HG03175 (cell line): Measurements from ENCODE around the gene RNF114.
"Not testable (repeated sequence)": the region's sequence is repeated elsewhere in the genome, so short reads cannot be mapped to it uniquely, and the experiment has no call there.

Experiments used
- ATAC-seq: cut with Tn5 transposase; IDR thresholded peaks from one replicate; pipeline ENCODE4 v1.9.1; 2021; ENCODE audit warnings: mild to moderate bottlenecking, moderate library complexity; ENCODE audit not compliant: unreplicated experiment

Gene RNF114

DNA sequence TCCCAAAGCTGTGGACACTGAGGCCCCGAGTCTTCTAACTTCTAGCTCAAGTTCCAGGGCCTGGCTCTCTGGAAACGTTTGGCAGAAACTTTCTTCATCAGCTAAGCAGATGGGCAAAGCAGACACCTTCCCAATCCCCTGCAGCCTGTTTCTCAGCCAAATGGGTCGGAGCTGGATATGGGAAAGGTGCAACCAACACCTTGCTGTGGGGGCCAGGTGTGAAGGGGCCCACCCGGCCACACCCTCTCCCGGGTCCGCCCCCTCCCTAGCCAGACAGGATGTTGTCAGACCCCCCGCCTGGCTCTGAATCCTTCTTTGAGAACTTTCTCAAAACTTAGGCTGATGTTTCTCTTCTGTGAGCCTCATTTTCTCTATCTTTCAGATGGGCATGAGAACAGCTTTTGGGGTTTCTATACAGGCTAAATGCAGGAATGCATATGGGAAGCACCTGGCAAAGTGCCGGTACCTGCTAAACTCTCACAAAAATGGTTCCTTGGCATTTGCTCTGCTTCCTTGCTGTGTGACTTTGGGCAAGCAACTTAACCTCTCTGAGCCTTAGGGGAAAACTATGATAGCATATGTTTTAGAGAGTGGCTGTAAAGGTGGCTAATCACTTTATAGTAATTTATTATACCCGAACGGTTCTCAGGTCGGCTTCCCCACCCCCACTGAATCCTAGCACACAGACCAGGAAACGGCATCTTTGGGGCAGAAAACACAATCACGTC is 48.4 kb downstream of the RNF114 start:
- ATAC-seq, result no peak

DNA sequence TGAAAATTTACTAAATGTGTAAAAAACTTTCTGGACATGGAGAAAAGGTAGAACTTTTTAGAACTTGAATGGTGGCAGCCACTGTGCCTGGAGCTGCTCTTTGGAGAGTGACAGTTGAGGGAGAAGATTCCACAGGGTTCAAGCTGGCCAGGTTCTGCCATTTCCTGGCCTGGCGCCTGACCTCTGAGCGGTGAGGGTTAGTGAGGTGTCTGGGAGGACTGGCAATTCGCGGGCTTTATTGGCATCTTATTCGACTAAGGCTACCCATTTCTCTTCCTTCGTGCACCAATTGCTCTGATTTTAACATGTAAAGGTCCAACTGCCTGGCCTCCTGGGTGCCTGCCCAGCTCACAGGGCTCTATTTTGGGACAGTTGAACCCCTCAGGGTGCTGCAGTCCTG is 49.0 kb downstream of the RNF114 start:
- ATAC-seq, result no peak

DNA sequence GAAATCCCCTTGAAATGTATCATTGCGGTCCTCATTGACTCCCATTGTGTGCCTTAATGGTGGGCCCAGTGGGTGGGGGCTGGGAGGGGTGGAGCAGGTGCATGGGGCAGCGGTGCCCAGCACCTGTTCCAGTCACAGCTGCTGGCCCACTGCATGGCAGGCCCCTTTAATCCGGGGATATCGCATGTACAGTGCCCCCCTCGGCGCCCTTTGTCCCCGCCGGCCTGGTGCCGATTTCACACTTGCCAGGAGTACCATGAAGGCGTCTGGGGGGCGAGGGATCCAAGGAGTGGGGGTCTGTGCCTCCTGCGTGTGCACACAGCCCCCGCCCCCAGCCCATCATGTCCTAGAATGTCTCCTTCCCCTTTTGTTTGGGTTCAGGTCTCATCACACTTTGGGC is 49.4 kb downstream of the RNF114 start:
- no peak for ATAC-seq

DNA sequence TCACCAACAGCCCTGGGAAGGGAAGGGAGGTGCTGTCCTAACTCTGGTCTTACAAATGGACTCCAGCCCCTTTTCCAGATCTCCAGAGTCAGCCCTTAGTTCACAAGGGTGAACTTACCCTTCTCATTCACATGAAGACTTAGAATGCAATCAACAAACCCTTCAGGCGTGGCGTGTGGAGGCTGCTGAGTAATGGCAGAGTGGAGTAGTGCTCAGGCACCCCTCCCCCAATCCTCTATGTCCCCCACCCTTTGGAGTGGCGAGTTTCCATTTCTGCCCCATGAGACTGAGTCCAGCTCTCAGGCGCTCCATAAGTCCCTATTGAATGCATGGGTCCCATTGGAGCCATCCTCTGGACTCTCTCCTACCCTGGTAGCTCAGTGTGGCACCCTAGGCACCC is 49.9 kb downstream of the RNF114 start:
- no peak for ATAC-seq

DNA sequence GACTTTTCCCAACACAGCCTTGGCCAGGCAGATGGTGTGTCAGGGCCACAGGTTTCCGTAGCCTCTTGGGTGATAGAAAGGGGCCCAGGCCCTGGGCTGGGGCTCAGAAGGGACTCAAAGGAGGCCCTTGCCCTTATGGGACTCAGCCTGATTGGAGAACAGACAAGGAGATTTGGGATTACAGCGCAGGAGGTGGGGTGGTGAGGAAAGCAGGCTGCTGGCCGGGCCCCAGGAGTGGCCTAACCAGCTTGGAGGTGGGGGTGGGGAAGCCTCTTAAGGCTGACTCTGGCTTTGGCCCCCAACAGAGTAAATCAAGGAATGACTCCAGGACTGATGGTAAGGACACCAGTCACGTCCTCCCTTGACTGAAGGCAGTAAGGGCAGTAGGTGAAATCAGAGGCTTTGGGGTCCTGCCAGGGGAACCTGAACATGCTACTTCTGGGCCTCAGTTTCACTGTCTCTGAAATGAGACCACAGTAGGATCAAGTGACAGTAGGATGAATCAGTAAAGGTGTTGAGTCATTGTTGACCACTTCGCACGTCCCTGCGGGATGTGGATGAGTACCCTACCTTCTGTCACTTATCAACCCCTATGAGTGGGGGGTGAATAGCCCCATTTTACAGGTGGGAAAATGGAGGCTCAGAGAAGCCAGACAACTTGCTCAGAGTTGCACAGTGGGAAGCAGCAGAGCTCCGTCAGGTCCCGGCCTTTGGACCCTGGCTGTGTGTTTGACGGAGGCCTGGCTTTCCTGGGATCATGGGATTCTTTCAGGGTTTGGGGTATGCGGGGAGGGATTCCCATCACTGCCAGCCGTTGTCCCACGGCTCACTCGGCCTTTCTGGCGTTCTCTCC is 51.0 kb downstream of the RNF114 start:
- no peak for ATAC-seq

DNA sequence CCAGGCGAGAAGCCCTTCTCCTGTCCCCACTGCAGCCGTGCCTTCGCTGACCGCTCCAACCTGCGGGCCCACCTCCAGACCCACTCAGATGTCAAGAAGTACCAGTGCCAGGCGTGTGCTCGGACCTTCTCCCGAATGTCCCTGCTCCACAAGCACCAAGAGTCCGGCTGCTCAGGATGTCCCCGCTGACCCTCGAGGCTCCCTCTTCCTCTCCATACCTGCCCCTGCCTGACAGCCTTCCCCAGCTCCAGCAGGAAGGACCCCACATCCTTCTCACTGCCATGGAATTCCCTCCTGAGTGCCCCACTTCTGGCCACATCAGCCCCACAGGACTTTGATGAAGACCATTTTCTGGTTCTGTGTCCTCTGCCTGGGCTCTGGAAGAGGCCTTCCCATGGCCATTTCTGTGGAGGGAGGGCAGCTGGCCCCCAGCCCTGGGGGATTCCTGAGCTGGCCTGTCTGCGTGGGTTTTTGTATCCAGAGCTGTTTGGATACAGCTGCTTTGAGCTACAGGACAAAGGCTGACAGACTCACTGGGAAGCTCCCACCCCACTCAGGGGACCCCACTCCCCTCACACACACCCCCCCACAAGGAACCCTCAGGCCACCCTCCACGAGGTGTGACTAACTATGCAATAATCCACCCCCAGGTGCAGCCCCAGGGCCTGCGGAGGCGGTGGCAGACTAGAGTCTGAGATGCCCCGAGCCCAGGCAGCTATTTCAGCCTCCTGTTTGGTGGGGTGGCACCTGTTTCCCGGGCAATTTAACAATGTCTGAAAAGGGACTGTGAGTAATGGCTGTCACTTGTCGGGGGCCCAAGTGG is 51.9 kb downstream of the RNF114 start:
- ATAC-seq, result no peak

DNA sequence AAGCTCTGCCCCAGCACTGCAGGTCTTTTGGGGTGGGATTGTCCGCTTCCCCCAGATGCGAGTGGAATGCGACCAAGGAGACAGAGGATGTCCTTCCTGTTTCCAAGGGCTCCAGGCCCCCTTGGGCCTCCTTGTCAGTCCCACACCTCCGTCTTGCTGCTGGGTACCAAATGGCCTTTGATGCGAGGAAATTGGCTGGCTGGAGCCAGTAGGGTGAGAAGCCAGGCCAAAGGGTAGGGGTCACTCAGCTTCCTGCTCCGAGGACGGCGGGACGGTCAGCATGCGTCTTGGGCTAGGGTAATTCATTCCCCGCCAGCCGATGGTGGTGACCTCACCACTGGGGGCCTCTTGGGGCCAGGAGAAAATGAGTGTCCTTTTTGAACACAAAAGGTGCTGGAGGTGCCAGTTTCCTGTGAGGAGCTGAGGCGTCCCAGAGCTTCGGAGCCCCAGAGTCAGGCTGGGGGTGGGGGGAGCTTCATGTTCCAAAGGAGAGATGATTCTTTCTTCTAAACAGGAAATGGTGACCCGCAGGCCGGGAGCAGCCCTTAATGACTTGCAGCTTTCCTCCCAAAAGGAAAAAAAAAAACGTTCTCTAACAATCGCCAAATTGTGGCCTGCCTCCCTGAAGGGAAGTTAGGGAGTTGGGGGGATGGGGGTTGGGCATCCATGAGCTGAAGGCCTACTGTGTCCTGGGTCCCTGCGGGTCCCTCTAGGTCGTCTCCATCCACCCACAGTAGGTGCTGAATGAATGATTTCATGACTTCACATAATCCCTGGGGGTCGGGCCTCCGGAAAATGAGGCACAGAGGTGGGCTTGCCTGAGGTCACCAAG is 53.3 kb downstream of the RNF114 start:
- no peak for ATAC-seq

DNA sequence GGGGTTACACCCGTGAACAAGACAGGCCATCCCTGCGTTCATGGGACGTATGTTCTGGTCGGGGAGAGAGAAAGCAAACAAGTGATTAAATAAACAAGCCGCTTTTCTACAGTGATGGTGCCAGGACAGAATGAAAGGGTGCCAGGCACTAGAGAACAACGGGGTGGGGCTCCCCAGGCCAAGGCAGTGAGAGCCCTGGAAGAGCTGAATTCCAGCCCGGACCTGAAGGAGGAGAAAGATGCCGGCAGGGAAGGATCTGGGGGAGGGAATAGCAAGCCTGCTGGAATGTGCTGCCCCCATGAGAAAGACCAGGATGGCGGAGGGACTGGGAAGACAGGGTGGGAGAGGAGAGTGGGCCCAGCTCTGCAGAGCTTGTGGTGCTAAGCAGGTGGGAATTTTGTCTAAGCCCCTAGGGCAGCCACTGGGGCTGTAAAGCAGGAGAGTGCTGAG is 54.1 kb downstream of the RNF114 start:
- ATAC-seq, result no peak

DNA sequence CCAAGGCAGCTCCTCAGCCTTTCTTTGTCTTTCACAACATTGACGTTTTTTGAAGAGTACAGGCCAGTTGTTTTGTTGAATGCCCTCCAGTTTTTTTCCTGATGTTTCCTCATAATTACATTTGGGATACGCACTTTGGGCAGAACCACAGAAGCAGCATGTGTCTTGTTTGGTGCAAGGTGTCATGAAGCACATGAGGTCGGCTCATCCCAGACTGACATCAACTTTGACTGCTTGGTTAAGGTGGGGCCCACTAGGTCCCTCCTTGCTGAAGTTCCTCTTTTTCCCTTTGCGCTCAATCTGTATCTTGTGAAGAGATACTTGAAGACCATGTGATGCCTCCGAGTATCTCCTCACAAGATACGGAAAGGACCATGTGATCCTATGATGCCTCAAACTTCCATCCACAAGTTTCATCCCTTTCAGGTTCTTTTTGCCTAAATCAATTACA is 57.1 kb downstream of the RNF114 start:
- ATAC-seq, result no peak

DNA sequence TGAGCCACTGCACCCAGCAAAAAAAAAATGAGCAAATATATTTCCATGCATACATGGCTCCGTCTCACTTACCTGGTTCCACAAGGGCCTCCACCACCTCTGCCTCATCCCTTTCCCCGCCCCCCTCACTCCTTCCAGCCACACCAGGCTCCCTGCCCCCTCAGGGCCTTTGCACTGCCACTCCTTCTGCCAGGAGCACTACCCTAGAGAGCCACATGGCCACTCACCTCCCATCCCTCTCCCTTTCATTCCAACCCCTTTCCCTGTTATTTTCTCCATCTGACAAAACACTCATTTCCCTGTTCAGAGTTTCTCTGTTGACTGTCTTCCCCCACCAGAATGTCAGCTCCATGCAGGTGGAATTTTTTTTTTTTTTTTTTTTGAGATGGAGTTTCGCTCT is 59.4 kb downstream of the RNF114 start:
- ATAC-seq, result no peak

DNA sequence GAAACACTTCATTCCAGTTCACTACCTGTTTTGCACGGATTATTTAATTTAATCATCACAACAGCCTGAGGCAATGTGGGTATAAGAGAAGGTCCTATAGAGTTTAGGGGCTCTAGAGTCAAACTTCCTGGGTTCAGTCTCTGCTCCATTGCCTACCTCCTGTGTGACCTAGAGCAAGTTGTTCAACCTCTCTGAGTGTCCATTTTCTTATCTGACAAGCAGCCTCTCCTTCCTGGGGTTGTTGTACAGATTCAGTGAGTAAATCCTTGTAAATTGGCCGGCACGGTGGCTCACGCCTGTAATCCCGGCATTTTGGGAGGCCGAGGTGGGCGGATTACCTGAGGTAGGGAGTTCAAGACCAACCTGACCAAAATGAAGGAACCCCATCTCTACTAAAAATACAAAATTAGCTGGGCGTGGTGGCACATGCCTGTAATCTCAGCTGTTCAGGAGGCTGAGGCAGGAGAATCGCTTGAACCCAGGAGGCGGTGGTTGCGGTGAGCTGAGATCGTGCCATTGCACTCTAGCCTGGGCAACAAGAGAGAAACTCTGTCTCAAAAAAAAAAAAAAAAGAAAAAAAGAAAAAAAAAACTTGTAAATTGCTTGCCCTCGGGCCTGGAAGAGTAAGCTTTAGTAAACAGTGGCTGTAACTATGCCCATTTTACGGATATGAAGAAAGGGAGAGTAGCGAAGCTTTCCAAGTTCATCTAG is 62.4 kb downstream of the RNF114 start:
- not testable (repeated sequence) for ATAC-seq

DNA sequence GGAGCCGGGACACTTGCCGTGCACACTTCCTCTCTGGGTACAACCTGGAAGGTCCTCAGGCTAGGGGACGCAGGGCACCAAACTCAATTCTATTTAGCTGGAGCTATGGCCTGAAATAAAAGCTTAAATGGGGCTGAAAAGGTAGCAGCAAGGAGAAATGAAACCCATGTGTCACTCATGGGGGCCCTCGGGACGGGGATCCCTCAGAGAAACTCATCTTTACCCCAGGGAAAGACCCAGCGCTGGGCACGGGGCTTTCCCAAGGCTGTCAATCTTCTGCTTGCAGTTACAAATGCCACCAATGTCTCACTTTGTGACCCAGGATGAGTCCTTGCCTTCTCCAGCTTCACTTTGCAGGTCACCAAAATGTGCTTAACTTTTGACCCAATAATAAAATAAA is 63.1 kb downstream of the RNF114 start:
- no peak for ATAC-seq

DNA sequence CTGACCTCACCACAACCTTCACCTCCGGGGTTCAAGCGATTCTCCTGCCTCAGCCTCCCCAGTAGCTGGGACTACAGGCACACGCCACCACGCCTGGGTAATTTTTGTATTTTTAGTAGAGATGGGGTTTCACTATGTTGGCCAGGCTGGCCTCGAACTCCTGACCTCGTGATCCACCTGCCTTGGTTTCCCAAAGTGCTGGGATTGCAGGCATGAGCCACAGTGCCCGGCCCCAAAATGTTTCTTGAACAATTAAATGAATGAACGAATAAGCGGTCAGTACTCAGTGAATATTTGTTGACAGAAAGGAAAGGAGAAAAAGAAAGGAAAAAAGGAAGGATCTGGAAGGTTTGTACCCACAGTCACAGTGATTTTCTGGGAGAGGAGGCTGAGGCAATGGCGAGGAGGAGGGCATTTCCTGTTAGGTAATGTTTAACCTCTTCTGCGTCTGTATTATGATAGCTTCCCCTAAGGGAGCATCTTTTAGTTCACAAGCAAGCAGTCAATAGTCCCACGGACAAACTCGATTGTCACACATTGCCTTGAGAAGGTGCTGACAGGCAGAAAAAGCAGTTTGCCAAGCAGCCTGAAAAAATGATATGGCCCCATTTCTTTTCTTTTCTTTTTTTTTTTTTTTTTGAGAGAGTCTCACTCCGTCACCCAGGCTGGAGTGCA is 64.5 kb downstream of the RNF114 start:
- not testable (repeated sequence) for ATAC-seq

DNA sequence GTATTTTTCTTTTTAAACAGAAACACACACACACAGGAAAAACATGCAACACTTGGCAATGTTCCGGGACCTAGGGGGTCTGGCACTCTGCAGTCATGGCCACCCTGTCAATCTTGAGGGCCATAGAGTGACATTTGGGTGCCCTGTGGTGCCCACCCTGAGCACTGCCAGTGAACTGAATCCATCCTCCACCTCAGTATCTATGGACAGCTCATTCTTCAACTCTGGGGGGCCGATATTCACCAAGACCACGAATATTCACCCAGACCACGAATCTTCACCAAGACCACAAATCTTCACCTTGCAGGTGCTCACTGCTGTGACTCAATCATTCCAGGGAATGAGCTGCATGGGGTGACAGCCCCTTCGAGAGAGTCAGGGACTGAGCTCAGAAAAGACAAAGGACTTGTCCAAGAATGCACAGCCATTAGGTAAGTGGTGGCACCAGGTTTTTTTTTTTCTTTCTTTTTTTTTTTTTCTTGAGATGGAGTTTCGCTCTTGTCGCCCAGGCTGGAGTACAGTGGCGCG is 65.7 kb downstream of the RNF114 start:
- no peak for ATAC-seq

DNA sequence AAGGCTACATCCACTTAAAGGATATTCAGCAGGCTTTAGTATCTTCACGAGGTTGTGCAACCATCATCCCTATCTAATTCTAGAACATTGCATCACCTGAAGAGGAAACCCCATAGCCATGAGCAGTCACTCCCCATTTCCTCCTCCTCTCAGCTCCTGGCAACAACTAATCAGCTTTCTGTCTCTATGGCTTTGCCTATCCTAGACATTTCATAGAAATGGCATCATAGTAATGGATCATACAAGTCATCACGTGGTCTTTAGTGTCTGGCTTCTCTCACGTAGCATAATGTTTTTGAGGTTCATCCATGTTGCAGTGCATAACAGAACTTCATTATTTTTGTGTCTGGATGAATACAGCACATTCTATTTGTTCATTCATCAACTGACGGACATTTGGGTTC is 67.1 kb downstream of the RNF114 start:
- no peak for ATAC-seq
